Mesenchymal stem cell (in vitro differentiated cells and primary cell): Measurements from ENCODE around the gene CTRB1.

ENCODE experiments used
- DNase-seq: peaks from one replicate; pipeline ENCODE4 v3.0.0-alpha.2; 2013
- H2AFZ ChIP-seq: one replicate; pipeline ENCODE4 v1.6.1; 2013; ENCODE audit warnings: low read depth, mild to moderate bottlenecking, control low read depth, inconsistent platforms, low read length, moderate library complexity
- H2AK5ac ChIP-seq: 2 replicates; pipeline ENCODE4 v1.6.1; 2013; ENCODE audit warnings: low read length, moderate library complexity, mild to moderate bottlenecking, inconsistent platforms; ENCODE audit not compliant: severe bottlenecking
- H2BK120ac ChIP-seq: one replicate; pipeline ENCODE4 v1.6.1; 2013; ENCODE audit warnings: low read depth, mild to moderate bottlenecking, inconsistent platforms, low read length, moderate library complexity
- H2BK12ac ChIP-seq, 2 experiments: one replicate each; pipeline ENCODE4 v1.6.1; 2013; ENCODE audit warnings: inconsistent platforms in 2 of 2, low read length in 2 of 2, mild to moderate bottlenecking in 2 of 2, moderate library complexity in 2 of 2, control low read depth in 1 of 2
- H2BK15ac ChIP-seq: one replicate; pipeline ENCODE4 v1.6.1; 2013; ENCODE audit warnings: mild to moderate bottlenecking, low read depth, inconsistent platforms; ENCODE audit not compliant: poor library complexity, severe bottlenecking
- H2BK5ac ChIP-seq: 2 replicates; pipeline ENCODE4 v1.6.1; 2013; ENCODE audit warnings: low read depth, mild to moderate bottlenecking, low read length, control low read depth, inconsistent platforms; ENCODE audit not compliant: poor library complexity, severe bottlenecking
- H3K14ac ChIP-seq, 2 experiments: one replicate each; pipeline ENCODE4 v1.6.1; 2013; ENCODE audit warnings: inconsistent platforms in 2 of 2, low read length in 2 of 2, control low read depth in 1 of 2, mild to moderate bottlenecking in 1 of 2, moderate library complexity in 1 of 2
- H3K18ac ChIP-seq, 2 experiments: one replicate each; pipeline ENCODE4 v1.6.1; 2013; ENCODE audit warnings: inconsistent platforms in 2 of 2, low read length in 2 of 2, control low read depth in 1 of 2, low read depth in 1 of 2, mild to moderate bottlenecking in 1 of 2
- H3K23ac ChIP-seq, 2 experiments: one replicate each; pipeline ENCODE4 v1.6.1; 2013; ENCODE audit warnings: inconsistent platforms in 2 of 2, low read length in 2 of 2, mild to moderate bottlenecking in 2 of 2, moderate library complexity in 2 of 2, control low read depth in 1 of 2
- H3K27ac ChIP-seq: 2 replicates; pipeline ENCODE4 v1.5.1; 2013; ENCODE audit warnings: mild to moderate bottlenecking, moderate library complexity, low read length, control low read depth, inconsistent platforms; ENCODE audit not compliant: poor library complexity, severe bottlenecking
- H3K27me3 ChIP-seq, 2 experiments: 2 replicates each; pipeline versions ENCODE4 v1.6.1 to v1.7.0; 2013; ENCODE audit warnings: low read length in 2 of 2, mild to moderate bottlenecking in 2 of 2, moderate library complexity in 2 of 2, control low read depth in 1 of 2, inconsistent platforms in 1 of 2; ENCODE audit not compliant: control insufficient read depth in 1 of 2, insufficient read depth in 1 of 2
- H3K36me3 ChIP-seq, 2 experiments: 2 replicates each; pipeline versions ENCODE4 v1.6.1 to v1.7.0; 2013; ENCODE audit warnings: low read length in 2 of 2, control low read depth in 1 of 2, inconsistent platforms in 1 of 2, low read depth in 1 of 2, mild to moderate bottlenecking in 1 of 2; ENCODE audit not compliant: insufficient read depth in 2 of 2, control insufficient read depth in 1 of 2
- H3K4ac ChIP-seq, 2 experiments: one replicate each; pipeline ENCODE4 v1.6.1; 2013; ENCODE audit warnings: inconsistent platforms in 2 of 2, low read length in 2 of 2, mild to moderate bottlenecking in 2 of 2, moderate library complexity in 2 of 2, control low read depth in 1 of 2, low read depth in 1 of 2
- H3K4me1 ChIP-seq: 2 replicates; pipeline ENCODE4 v1.6.1; 2013; ENCODE audit warnings: low read depth, low read length, control low read depth; ENCODE audit not compliant: control insufficient read depth, insufficient read depth
- H3K4me2 ChIP-seq: 2 replicates; pipeline ENCODE4 v1.6.1; 2013; ENCODE audit warnings: low read length, mild to moderate bottlenecking, inconsistent platforms; ENCODE audit not compliant: poor library complexity, severe bottlenecking
- H3K4me3 ChIP-seq, 2 experiments: 2 replicates each; pipeline versions ENCODE4 v1.5.1 to v1.7.0; 2013; ENCODE audit warnings: low read length in 2 of 2, mild to moderate bottlenecking in 2 of 2, control low read depth in 1 of 2, low read depth in 1 of 2; ENCODE audit not compliant: insufficient read depth in 1 of 2
- H3K79me1 ChIP-seq: replicated peaks from 2 replicates; pipeline ENCODE4 v1.6.1; 2013; ENCODE audit warnings: mild to moderate bottlenecking, control low read depth, low read length, inconsistent platforms; ENCODE audit not compliant: poor library complexity, severe bottlenecking
- H3K9ac ChIP-seq: 2 replicates; pipeline ENCODE4 v1.7.0; 2013; ENCODE audit warnings: mild to moderate bottlenecking, low read length, moderate library complexity
- H3K9me3 ChIP-seq: 2 replicates; pipeline ENCODE4 v1.7.0; 2013; ENCODE audit warnings: mild to moderate bottlenecking, low read length; ENCODE audit not compliant: control insufficient read depth
- H4K8ac ChIP-seq: one replicate; pipeline ENCODE4 v1.6.1; 2013; ENCODE audit warnings: inconsistent platforms, mild to moderate bottlenecking, low read length, moderate library complexity
- H4K91ac ChIP-seq: one replicate; pipeline ENCODE4 v1.6.1; 2013; ENCODE audit warnings: mild to moderate bottlenecking, low read length, inconsistent platforms
- WGBS: methylation state at CpG from one replicate; pipeline ENCODE4 v1.1.7; 2013; ENCODE audit warnings: mixed read lengths; 5-methylcytosine and 5-hydroxymethylcytosine counted together

The CTRB1 gene

GRCh38 chr16:75260851-75261589, 42.2 kb downstream of the CTRB1 start:
- no peaks in the 10 kb centered on the region for H3K9me3 ChIP-seq
- no peak overlapping the region for H3K27ac ChIP-seq
- H4K8ac ChIP-seq = peak overlapping the region; percentile 55
- no peak for DNase-seq
- peak overlapping the region in 1 of 2 experiments; percentile 64 for H3K14ac ChIP-seq
- peak overlapping the region; percentile 0 to 52 for H3K18ac ChIP-seq
- no peak overlapping the region for H2AK5ac ChIP-seq
- no peak overlapping the region for H3K4ac ChIP-seq
- peaks cover 3 to 40% of the 10 kb centered on the region in 2 experiments for H3K36me3 ChIP-seq
- H3K4me1 ChIP-seq = peaks cover 66% of the 10 kb centered on the region
- no peak overlapping the region for H3K23ac ChIP-seq
- no peaks in the 10 kb centered on the region for H3K27me3 ChIP-seq
- H2AFZ ChIP-seq = no peak overlapping the region
- no peak overlapping the region for H3K4me3 ChIP-seq
- H3K4me2 ChIP-seq = no peak overlapping the region
- 94% methylated on average over 10 of the region's 10 CpGs for WGBS
- no peaks in the 10 kb centered on the region for H3K79me1 ChIP-seq
- peak overlapping the region; percentile 56 for H4K91ac ChIP-seq
- no peak overlapping the region for H2BK5ac ChIP-seq
- no peak overlapping the region for H2BK15ac ChIP-seq
- peak overlapping the region in 1 of 2 experiments; percentile 45 for H2BK12ac ChIP-seq
- no peak overlapping the region for H2BK120ac ChIP-seq
- no peak overlapping the region for H3K9ac ChIP-seq

- H3K9ac ChIP-seq = no peak overlapping the region
- no peak overlapping the region for H3K4ac ChIP-seq
- H3K9me3 ChIP-seq = no peaks in the 10 kb centered on the region
- DNase-seq = no peak
- no peak overlapping the region for H3K4me2 ChIP-seq
- WGBS = 97% methylated on average over 3 of the region's 3 CpGs
- peak overlapping the region in 1 of 2 experiments; percentile 1 for H3K18ac ChIP-seq
- H4K91ac ChIP-seq = peak overlapping the region; percentile 56
- peaks cover 66% of the 10 kb centered on the region for H3K4me1 ChIP-seq
- H3K23ac ChIP-seq = peak overlapping the region in 1 of 2 experiments; percentile 20
- no peak overlapping the region for H3K4me3 ChIP-seq
- H2AK5ac ChIP-seq = no peak overlapping the region
- H3K79me1 ChIP-seq = peaks cover 3% of the 10 kb centered on the region
- H4K8ac ChIP-seq = peak overlapping the region; percentile 55
- no peaks in the 10 kb centered on the region for H3K27me3 ChIP-seq
- peaks cover 3 to 40% of the 10 kb centered on the region in 2 experiments for H3K36me3 ChIP-seq
- H2AFZ ChIP-seq = no peak overlapping the region
- no peak overlapping the region for H3K14ac ChIP-seq
- H2BK5ac ChIP-seq = no peak overlapping the region
- no peak overlapping the region for H2BK15ac ChIP-seq
- no peak overlapping the region for H2BK120ac ChIP-seq
- peak overlapping the region in 1 of 2 experiments; percentile 45 for H2BK12ac ChIP-seq
- H3K27ac ChIP-seq = peak overlapping the region; percentile 1
Measured at GRCh38 chr16:75261590-75262078, 42.8 kb downstream of the CTRB1 start.

DNA sequence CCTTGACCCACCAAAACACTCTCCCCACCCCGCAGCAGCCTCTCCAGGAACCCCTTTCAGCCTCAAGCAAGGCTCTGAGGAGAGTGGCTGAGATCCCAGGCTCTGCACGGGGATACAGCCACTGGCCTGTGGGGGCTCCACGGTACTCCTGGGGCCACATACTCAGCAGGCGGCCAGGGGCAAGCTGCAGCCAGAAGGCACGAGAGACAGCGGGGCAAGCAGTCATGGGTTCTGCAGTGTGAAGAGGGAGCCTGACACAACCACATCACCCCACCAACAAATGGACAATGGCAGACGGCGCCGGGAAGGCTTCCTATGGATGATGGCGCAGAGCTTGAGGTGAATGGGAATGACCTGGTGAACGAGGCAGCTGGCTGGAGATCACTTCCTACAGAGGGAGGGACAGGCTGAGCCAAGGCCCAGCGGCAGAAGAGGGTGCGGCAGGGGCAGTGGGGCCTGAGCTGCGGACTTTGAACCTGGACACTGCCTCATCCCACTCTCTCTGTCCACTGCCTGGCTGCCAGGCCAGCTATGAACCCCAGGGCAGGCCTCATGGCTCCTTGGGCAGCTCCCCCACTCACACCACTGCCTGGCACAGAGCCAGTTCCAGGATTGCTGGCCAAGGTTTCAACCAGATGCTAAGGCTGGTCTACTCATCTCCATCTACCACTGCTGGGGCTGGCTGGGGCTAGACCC, 43.5 kb downstream of the CTRB1 start:
- Histone ChIP-seq H3K27me3 (no peaks in the 10 kb centered on the region), H3K4me1 (peaks cover 66% of the 10 kb centered on the region), H3K4me2 (no peak overlapping the region), H2AK5ac (no peak overlapping the region), H3K4me3 (peak overlapping the region; percentile 1 to 4), H2BK120ac (no peak overlapping the region), H3K4ac (peak overlapping the region in 1 of 2 experiments; percentile 57), H3K18ac (peak overlapping the region in 1 of 2 experiments; percentile 1), H3K23ac (peak overlapping the region in 1 of 2 experiments; percentile 20), H3K9ac (peak overlapping the region; percentile 97), H2BK15ac (no peak overlapping the region), H4K91ac (peak overlapping the region; percentile 8), H3K79me1 (peaks cover 7% of the 10 kb centered on the region), H2BK5ac (no peak overlapping the region), H3K36me3 (peaks cover 3 to 40% of the 10 kb centered on the region in 2 experiments), H4K8ac (no peak overlapping the region), H3K27ac (no peak overlapping the region), H2AFZ (no peak overlapping the region), H3K14ac (peak overlapping the region in 1 of 2 experiments; percentile 69), H3K9me3 (no peaks in the 10 kb centered on the region), H2BK12ac (peak overlapping the region; percentile 27 to 75)
- 92% methylated on average over 12 of the region's 14 CpGs for WGBS
- DNase-seq = no peak

DNA sequence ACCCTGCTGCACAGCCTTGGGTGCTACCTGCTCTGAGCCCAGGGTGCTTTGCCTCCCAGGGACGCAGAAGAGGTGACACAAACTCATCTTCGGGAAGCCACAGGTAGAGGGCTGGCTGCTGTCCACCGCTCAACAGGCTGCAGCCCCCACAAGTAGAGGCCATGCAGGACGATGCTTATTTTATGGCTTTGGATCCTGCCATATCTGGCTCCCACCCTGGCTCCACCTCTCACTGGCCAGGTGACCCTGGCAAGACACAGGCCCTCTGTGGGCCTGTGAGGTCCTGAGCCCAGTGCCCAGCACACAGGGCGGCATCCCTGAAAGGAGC, 44.0 kb downstream of the CTRB1 start:
- Histone ChIP-seq H3K36me3 (peaks cover 3 to 37% of the 10 kb centered on the region in 2 experiments), H3K4me2 (no peak overlapping the region), H2BK5ac (no peak overlapping the region), H3K79me1 (peaks cover 10% of the 10 kb centered on the region), H3K18ac (no peak overlapping the region), H2BK15ac (no peak overlapping the region), H3K27me3 (no peaks in the 10 kb centered on the region), H2BK120ac (no peak overlapping the region), H3K23ac (no peak overlapping the region), H3K14ac (peak overlapping the region in 1 of 2 experiments; percentile 69), H3K4ac (no peak overlapping the region), H2AK5ac (no peak overlapping the region), H3K9me3 (no peaks in the 10 kb centered on the region), H2BK12ac (no peak overlapping the region), H2AFZ (no peak overlapping the region), H3K27ac (no peak overlapping the region), H3K4me3 (peak overlapping the region in 1 of 2 experiments; percentile 4), H3K9ac (peak overlapping the region; percentile 97), H4K91ac (no peak overlapping the region), H3K4me1 (peaks cover 66% of the 10 kb centered on the region), H4K8ac (no peak overlapping the region)
- DNase-seq = no peak
- 90% methylated on average over 5 of the region's 5 CpGs for WGBS
